ENCODE results near the gene CCL16. TPM values are rescaled to one million over a fixed set of nuclear protein-coding genes. Genes with fewer than 3 reads are reported as not detected.
A peak's percentile ranks its signal among the peaks of the same experiment; 100 is the strongest.

Gene CCL16
- total and polyA plus RNA-seq, 8 donors = 0.15 to 0.72 TPM; not detected in 6

DNA sequence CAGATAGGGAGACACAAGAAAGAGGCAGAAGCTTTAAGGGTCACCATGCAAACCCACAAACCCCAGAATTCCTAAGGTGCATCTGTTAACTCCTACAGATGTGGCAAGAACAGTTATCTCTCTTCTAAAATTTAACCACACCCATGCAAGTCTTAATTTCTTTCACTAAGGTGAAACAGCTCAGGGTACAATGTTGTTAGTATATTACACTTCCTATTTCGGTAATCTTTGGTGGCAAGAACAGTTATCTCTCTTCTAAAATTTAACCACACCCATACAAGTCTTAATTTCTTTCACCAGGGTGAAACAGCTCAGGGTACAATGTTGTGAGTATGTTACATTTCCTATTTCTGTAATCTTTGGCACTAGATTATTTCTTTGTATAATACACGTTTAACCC lies 29.9 kb upstream of the CCL16 start:
- 62 to 77% (median 70%) methylated on average over 2 of the region's 2 CpGs for WGBS, 5 donors
- DNase-seq = no peak

DNA sequence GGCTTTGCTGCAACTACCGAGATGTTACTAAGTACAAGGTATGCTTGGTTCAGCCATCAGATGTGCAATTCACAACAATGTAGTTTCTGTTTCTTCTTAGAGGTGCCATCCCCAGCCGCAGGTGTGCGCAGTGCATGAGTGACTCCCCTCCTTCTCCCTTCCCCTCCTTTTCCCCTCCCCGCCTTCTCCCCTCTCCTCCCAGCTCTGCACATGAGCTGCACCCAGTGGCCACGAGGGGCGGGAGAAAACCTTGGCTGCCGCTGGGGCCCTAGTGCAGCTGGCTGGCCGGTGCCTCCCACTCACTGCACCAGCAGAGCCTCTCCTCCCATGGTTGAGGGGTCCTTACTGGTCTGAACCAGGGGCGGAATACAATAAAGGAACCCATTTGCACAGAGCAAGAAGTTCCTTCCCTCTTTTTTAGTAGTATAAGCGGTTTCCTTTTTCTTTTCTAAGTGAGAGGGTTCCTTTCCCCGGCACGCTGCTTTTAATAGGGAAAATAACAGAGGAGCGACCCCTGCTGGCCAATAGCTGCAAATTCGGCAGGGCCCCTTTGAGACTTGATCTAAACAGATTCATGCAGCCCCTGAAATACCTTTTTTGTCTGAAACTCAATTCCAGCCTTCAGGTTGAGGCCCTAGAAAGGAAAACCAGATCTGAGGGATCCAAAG lies 27.8 kb upstream of the CCL16 start:
- WGBS, 5 donors = 81 to 88% (median 85%) methylated on average over 14 of the region's 14 CpGs
- DNase-seq = no peak
- intact Hi-C loops (cut with DNase I; ENCODE audit: low total_unique reads) = no loop called here
- no peaks in the 10 kb centered on the region for H3K27me3 ChIP-seq
- H3K4me3 ChIP-seq = no peak overlapping the region
- no peaks in the 10 kb centered on the region for H3K4me1 ChIP-seq
- H3K27ac ChIP-seq = no peak overlapping the region
- TF ChIP-seq POLR2AphosphoS5 (IDR thresholded peaks at IDR 0.05) = no peak
- TF ChIP-seq, protein P1, sequence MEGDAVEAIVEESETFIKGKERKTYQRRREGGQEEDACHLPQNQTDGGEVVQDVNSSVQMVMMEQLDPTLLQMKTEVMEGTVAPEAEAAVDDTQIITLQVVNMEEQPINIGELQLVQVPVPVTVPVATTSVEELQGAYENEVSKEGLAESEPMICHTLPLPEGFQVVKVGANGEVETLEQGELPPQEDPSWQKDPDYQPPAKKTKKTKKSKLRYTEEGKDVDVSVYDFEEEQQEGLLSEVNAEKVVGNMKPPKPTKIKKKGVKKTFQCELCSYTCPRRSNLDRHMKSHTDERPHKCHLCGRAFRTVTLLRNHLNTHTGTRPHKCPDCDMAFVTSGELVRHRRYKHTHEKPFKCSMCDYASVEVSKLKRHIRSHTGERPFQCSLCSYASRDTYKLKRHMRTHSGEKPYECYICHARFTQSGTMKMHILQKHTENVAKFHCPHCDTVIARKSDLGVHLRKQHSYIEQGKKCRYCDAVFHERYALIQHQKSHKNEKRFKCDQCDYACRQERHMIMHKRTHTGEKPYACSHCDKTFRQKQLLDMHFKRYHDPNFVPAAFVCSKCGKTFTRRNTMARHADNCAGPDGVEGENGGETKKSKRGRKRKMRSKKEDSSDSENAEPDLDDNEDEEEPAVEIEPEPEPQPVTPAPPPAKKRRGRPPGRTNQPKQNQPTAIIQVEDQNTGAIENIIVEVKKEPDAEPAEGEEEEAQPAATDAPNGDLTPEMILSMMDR (IDR thresholded peaks at IDR 0.05) = no peak
- no peak for TF ChIP-seq EP300 (IDR thresholded peaks at IDR 0.05)
- TF ChIP-seq POLR2A (IDR thresholded peaks at IDR 0.05) = no peak
- peaks cover 0 to 4% (median 0%) of the 10 kb centered on the region in 4 donors for H3K36me3 ChIP-seq
- peaks cover 0 to 43% (median 33%) of the 10 kb centered on the region in 4 donors for H3K9me3 ChIP-seq

More for the DNA sequence above, 29.9 kb upstream of the CCL16 start:
- Histone ChIP-seq H3K4me1 (no peaks in the 10 kb centered on the region), H3K4me3 (no peak overlapping the region), H3K27ac (no peak overlapping the region), H3K9me3 (peaks cover 0 to 43% (median 33%) of the 10 kb centered on the region in 4 donors), H3K27me3 (no peaks in the 10 kb centered on the region), H3K36me3 (peaks cover 0 to 4% (median 0%) of the 10 kb centered on the region in 4 donors)
- TF ChIP-seq, protein P1 (IDR thresholded peaks at IDR 0.05) = no peak
- TF ChIP-seq POLR2A (IDR thresholded peaks at IDR 0.05) (no peak), POLR2AphosphoS5 (IDR thresholded peaks at IDR 0.05) (no peak), EP300 (IDR thresholded peaks at IDR 0.05) (no peak)
- intact Hi-C loops (cut with DNase I; ENCODE audit: low total_unique reads) = no loop called here

DNA sequence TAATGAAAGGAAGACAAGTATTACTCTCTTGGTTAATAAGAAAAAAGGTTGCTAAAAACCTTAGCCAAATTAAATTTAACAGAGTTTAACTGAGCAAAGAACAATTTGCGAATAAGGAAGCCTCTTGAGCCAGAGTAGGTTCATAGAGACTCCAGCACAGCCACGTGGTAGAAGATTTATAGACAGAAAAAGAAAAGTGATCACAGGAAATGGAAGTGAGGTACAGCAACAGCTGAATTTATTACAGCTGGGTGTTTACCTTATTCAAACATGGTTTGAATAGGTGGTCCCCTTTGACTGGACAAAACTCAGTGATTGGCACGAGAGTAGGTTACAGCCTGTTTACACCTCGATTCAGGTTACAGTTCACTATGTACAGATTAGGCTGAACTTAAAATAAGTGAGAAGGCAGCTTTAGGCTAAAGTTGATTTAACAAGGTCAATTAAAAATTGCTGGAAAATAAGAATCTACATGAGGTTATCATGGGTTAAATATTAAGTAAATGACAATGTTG lies 23.4 kb upstream of the CCL16 start:
- H3K4me3 ChIP-seq = no peak overlapping the region
- intact Hi-C loops (cut with DNase I; ENCODE audit: low total_unique reads) = no loop called here
- no peak overlapping the region for H3K27ac ChIP-seq
- peaks cover 0 to 19% (median 16%) of the 10 kb centered on the region in 4 donors for H3K9me3 ChIP-seq
- peaks cover 7 to 15% (median 11%) of the 10 kb centered on the region in 4 donors for H3K4me1 ChIP-seq
- WGBS, 5 donors = 20 to 38% (median 24%) methylated on average over 4 of the region's 4 CpGs
- no peak for TF ChIP-seq EP300 (IDR thresholded peaks at IDR 0.05)
- TF ChIP-seq POLR2AphosphoS5 (IDR thresholded peaks at IDR 0.05) = no peak
- no peak for TF ChIP-seq POLR2A (IDR thresholded peaks at IDR 0.05)
- TF ChIP-seq, protein P1 (IDR thresholded peaks at IDR 0.05) = no peak
- DNase-seq = peak in 1 of 2 donors; percentile 38
- no peaks in the 10 kb centered on the region for H3K36me3 ChIP-seq
- no peaks in the 10 kb centered on the region for H3K27me3 ChIP-seq

DNA sequence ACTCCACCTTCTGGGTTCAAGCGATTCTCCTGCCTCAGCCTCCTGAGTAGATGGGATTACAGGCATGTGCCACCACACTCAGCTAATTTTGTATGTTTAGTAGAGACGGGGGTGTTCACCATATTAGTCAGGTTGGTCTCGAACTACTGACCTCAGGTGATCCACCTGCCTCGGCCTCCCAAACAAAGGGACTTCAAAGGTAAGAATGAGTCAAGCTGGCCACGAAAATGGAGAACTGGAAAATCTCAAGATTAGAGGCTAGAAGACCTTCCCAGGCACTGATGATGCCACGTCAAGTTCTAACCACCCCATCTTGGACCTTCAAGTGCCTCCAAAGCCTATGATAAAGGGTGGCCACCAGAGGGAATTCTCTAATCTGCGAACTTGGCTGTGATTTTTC lies 21.3 kb upstream of the CCL16 start:
- intact Hi-C loops (cut with DNase I; ENCODE audit: low total_unique reads) = no loop called here
- 86 to 94% (median 91%) methylated on average over 7 of the region's 7 CpGs for WGBS, 5 donors
- H3K4me3 ChIP-seq = no peak overlapping the region
- H3K36me3 ChIP-seq = no peaks in the 10 kb centered on the region
- DNase-seq = no peak
- H3K4me1 ChIP-seq = peaks cover 7 to 15% (median 11%) of the 10 kb centered on the region in 4 donors
- peaks cover 0 to 11% (median 0%) of the 10 kb centered on the region in 3 donors for H3K27me3 ChIP-seq
- no peaks in the 10 kb centered on the region for H3K9me3 ChIP-seq
- no peak overlapping the region for H3K27ac ChIP-seq
- no peak for TF ChIP-seq POLR2A (IDR thresholded peaks at IDR 0.05)
- TF ChIP-seq EP300 (IDR thresholded peaks at IDR 0.05) = no peak
- TF ChIP-seq, protein P1 (IDR thresholded peaks at IDR 0.05) = no peak
- TF ChIP-seq POLR2AphosphoS5 (IDR thresholded peaks at IDR 0.05) = no peak

Measured in stomach (tissue), 9 donors.